ENCODE results near the gene SNAPC1. TPM values are rescaled to one million over a fixed set of nuclear protein-coding genes. Genes with fewer than 3 reads are reported as not detected.
A peak's percentile ranks its signal among the peaks of the same experiment; 100 is the strongest.

SNAPC1 gene
- total RNA-seq, 1 experiment from 2014 or later: 11.7 TPM

- H3K4me3 Mint-ChIP-seq (ENCODE audit: low read depth, unreplicated experiment): peak overlapping the region; percentile 65
- H3K4me1 Mint-ChIP-seq (ENCODE audit: low read depth, unreplicated experiment): no peaks in the 10 kb centered on the region
- H3K27me3 Mint-ChIP-seq (ENCODE audit: unreplicated experiment): peaks cover 46% of the 10 kb centered on the region
- TF ChIP-seq CTCF (IDR thresholded peaks at IDR 0.05; ENCODE audit: unreplicated experiment): no peak
- CTCF ChIA-PET: no interaction called here
- no peaks in the 10 kb centered on the region for H3K9me3 Mint-ChIP-seq (ENCODE audit: low read depth, unreplicated experiment)
- peaks cover 6% of the 10 kb centered on the region for H3K36me3 Mint-ChIP-seq (ENCODE audit: insufficient read depth, unreplicated experiment)
- intact Hi-C loops (cut with micrococcal nuclease; ENCODE audit: unreplicated experiment): no loop called here
- no peak for DNase-seq
- H3K27ac Mint-ChIP-seq (ENCODE audit: unreplicated experiment): peak overlapping the region; percentile 42
- BruUV-seq (replicated peaks): no TSS peak
Measured at GRCh38 chr14:61811882-61812346, 49.7 kb downstream of the SNAPC1 start.

GRCh38 chr14:61812347-61813095 is 50.3 kb downstream of the SNAPC1 start, which contains the start of gene SYT16:
TSS of gene SYT16 (plus strand) at chr14:61812703.
- peak; percentile 22 for DNase-seq
- Mint-ChIP-seq H3K9me3 (ENCODE audit: low read depth, unreplicated experiment) (no peaks in the 10 kb centered on the region), H3K27ac (ENCODE audit: unreplicated experiment) (peak within 1 kb of the TSS; percentile 42), H3K4me1 (ENCODE audit: low read depth, unreplicated experiment) (no peaks in the 10 kb centered on the region), H3K36me3 (ENCODE audit: insufficient read depth, unreplicated experiment) (peaks cover 6% of the 10 kb centered on the region), H3K27me3 (ENCODE audit: unreplicated experiment) (peaks cover 46% of the 10 kb centered on the region), H3K4me3 (ENCODE audit: low read depth, unreplicated experiment) (peak within 1 kb of the TSS; percentile 65)
- no TSS peak for BruUV-seq (replicated peaks)
- intact Hi-C loops (cut with micrococcal nuclease; ENCODE audit: unreplicated experiment): no loop called here
- CTCF ChIA-PET: no interaction called here
- TF ChIP-seq CTCF (IDR thresholded peaks at IDR 0.05; ENCODE audit: unreplicated experiment): no peak

GRCh38 chr14:61813096-61813606 is 50.9 kb downstream of the SNAPC1 start:
- Mint-ChIP-seq H3K27me3 (ENCODE audit: unreplicated experiment) (peaks cover 46% of the 10 kb centered on the region), H3K4me1 (ENCODE audit: low read depth, unreplicated experiment) (no peaks in the 10 kb centered on the region), H3K9me3 (ENCODE audit: low read depth, unreplicated experiment) (no peaks in the 10 kb centered on the region), H3K27ac (ENCODE audit: unreplicated experiment) (no peak overlapping the region), H3K36me3 (ENCODE audit: insufficient read depth, unreplicated experiment) (peaks cover 6% of the 10 kb centered on the region), H3K4me3 (ENCODE audit: low read depth, unreplicated experiment) (peak overlapping the region; percentile 65)
- CTCF ChIA-PET: interaction anchor here (0.7 kb wide), 1 partner anchor 231 kb away, joined by 4 read pairs; no protein-coding TSS in a partner anchor
- TF ChIP-seq CTCF (IDR thresholded peaks at IDR 0.05; ENCODE audit: unreplicated experiment): no peak
- intact Hi-C loops (cut with micrococcal nuclease; ENCODE audit: unreplicated experiment): no loop called here
- DNase-seq: no peak
- no TSS peak for BruUV-seq (replicated peaks)

- no peak for TF ChIP-seq CTCF (IDR thresholded peaks at IDR 0.05; ENCODE audit: unreplicated experiment)
- CTCF ChIA-PET: no interaction called here
- H3K4me1 Mint-ChIP-seq (ENCODE audit: low read depth, unreplicated experiment): peaks cover 4% of the 10 kb centered on the region
- intact Hi-C loops (cut with micrococcal nuclease; ENCODE audit: unreplicated experiment): no loop called here
- no peaks in the 10 kb centered on the region for H3K9me3 Mint-ChIP-seq (ENCODE audit: low read depth, unreplicated experiment)
- no peak overlapping the region for H3K4me3 Mint-ChIP-seq (ENCODE audit: low read depth, unreplicated experiment)
- no peak for DNase-seq
- BruUV-seq (replicated peaks): no TSS peak
- no peaks in the 10 kb centered on the region for H3K36me3 Mint-ChIP-seq (ENCODE audit: insufficient read depth, unreplicated experiment)
- peaks cover 13% of the 10 kb centered on the region for H3K27me3 Mint-ChIP-seq (ENCODE audit: unreplicated experiment)
- no peak overlapping the region for H3K27ac Mint-ChIP-seq (ENCODE audit: unreplicated experiment)
Measured at GRCh38 chr14:61822458-61822857, 60.2 kb downstream of the SNAPC1 start.
